Esophagus squamous epithelium (tissue), 4 donors: ENCODE results near the gene SERINC3.

Experiments used
- CTCF ChIP-seq, 6 experiments: fragments of 450-650 bp in 4 of 6; fragments of 200-600 bp in 2 of 6; sonication (generic) in 2 of 6; IDR thresholded peaks; one replicate each; pipeline ENCODE4 v1.5.1; 2016 to 2019; ENCODE audit warnings: antibody characterized with exemption in 6 of 6, mild to moderate bottlenecking in 4 of 6, moderate library complexity in 4 of 6
- POLR2A ChIP-seq, 4 donors: fragments of 450-650 bp; IDR thresholded peaks; one replicate each; pipeline ENCODE4 v1.6.1; 2017; ENCODE audit warnings: antibody characterized with exemption in 4 of 4, mild to moderate bottlenecking in 4 of 4, moderate library complexity in 3 of 4

GRCh38 chr20:44523746-44524145, 1.9 kb upstream of the SERINC3 start:
- TF ChIP-seq CTCF (IDR thresholded peaks at IDR 0.05): no peak
- no peak for TF ChIP-seq POLR2A (IDR thresholded peaks at IDR 0.05)
